Upper lobe of right lung (tissue), 1 donor: ENCODE data around the gene DPEP3. TPM values are rescaled to one million over a fixed set of nuclear protein-coding genes. Genes with fewer than 3 reads are reported as not detected.
"Not testable (repeated sequence)": the region's sequence is repeated elsewhere in the genome, so short reads cannot be mapped to it uniquely, and the experiment has no call there.

Experiments
- ATAC-seq: fragments of 200-7000 bp; cut with Tn5 transposase; one replicate; pipeline ENCODE4 v1.9.1; 2020; ENCODE audit warnings: mild to moderate bottlenecking, moderate library complexity
- DNase-seq: peaks from one replicate; pipeline ENCODE4 v3.0.0-alpha.2; 2020
- H3K27ac ChIP-seq: fragments of 200-600 bp; one replicate; pipeline ENCODE4 v1.8.0; 2022
- H3K27me3 ChIP-seq: fragments of 200-600 bp; one replicate; pipeline ENCODE4 v1.8.0; 2022; ENCODE audit warnings: mild to moderate bottlenecking
- H3K36me3 ChIP-seq: fragments of 200-600 bp; one replicate; pipeline ENCODE4 v1.8.0; 2022
- H3K4me1 ChIP-seq: fragments of 200-600 bp; one replicate; pipeline ENCODE4 v1.8.0; 2022
- H3K4me3 ChIP-seq: fragments of 200-600 bp; one replicate; pipeline ENCODE4 v1.8.0; 2022; ENCODE audit warnings: mild to moderate bottlenecking
- H3K9me3 ChIP-seq: fragments of 200-600 bp; one replicate; pipeline ENCODE4 v1.8.0; 2022
- intact Hi-C: fragments of 100-400 bp; cut with DNase I; formaldehyde crosslinking; loops from one replicate; pipeline ENCODE4 v1.11.0; 2022
- total RNA-seq: library from RNA; stranded (reverse); fragmentation: NEBNext Ultra II Directional; extraction: Animal tissue kit (Norgen Biotek cat#: 25700); gene quantifications from one replicate; pipeline ENCODE4 v1.2.1, GENCODE V29; 2021
- TF ChIP-seq, protein P1 (sequence below): fragments of 200-600 bp; IDR thresholded peaks from one replicate; pipeline ENCODE4 v1.8.0; 2022; ENCODE audit warnings: antibody characterized with exemption
- donor health status: DM: no; HTN: yes; CAD: no; lungs with severe emphysema.

The DPEP3 gene
- total RNA-seq, 1 donor from 2014 or later: not detected

DNA sequence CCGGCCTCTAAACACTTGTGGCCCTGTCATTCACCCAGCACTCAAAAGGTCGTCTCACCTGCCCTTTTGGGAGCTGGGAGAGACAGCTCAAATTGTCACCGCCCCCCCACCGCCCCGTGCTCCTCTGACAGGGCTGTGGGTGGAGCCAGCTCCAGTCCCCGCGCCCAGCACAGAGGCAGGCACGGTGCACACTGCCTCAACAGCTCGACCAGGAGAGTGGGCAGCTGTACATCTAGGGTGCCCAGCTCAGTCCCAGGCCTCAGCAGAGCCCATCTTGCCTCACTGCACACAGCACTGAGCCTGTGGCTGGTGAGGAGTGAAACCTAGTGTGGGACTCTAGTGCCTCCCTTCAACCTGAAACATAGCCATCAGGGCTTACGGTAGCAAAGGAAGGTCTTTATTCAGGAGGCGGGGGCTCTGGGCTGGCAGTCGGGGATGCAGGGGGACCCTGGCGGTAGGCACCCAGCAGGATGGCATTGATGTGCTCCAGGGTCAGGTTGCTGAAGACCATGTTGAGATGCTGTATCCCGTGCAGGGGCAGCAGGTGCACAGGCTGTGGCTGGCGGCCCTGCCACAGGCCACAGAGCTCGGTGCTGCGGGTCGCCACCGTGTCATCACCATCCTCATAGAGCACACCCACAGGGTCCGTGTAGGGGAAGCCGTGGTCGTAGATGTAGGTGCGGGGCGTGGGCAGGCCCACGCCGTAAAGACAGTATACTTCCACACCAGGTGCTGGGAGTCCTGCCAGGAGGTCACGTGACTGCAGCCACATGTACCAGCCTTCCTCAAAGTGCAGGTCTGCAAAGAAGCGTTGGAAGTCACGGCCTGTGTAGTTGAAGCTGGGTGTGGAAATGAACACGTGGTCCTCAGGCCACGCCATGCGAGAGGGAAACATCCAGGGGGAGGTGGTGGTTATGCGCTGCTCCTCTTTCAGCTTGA lies 40.5 kb downstream of the DPEP3 start:
- DNase-seq: no peak
- intact Hi-C loops: no loop called here
- Histone ChIP-seq H3K9me3 (no peaks in the 10 kb centered on the region), H3K4me1 (peaks cover 21% of the 10 kb centered on the region), H3K27ac (no peak overlapping the region), H3K36me3 (peaks cover 33% of the 10 kb centered on the region), H3K4me3 (no peak overlapping the region), H3K27me3 (no peaks in the 10 kb centered on the region)
- TF ChIP-seq, protein P1, sequence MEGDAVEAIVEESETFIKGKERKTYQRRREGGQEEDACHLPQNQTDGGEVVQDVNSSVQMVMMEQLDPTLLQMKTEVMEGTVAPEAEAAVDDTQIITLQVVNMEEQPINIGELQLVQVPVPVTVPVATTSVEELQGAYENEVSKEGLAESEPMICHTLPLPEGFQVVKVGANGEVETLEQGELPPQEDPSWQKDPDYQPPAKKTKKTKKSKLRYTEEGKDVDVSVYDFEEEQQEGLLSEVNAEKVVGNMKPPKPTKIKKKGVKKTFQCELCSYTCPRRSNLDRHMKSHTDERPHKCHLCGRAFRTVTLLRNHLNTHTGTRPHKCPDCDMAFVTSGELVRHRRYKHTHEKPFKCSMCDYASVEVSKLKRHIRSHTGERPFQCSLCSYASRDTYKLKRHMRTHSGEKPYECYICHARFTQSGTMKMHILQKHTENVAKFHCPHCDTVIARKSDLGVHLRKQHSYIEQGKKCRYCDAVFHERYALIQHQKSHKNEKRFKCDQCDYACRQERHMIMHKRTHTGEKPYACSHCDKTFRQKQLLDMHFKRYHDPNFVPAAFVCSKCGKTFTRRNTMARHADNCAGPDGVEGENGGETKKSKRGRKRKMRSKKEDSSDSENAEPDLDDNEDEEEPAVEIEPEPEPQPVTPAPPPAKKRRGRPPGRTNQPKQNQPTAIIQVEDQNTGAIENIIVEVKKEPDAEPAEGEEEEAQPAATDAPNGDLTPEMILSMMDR: no peak
- no peak for ATAC-seq

GRCh38 chr16:67937713-67938112 lies 42.6 kb downstream of the DPEP3 start:
- intact Hi-C loops, ATAC-seq, H3K9me3 ChIP-seq, H3K4me3 ChIP-seq, DNase-seq, H3K27ac ChIP-seq, H3K27me3 ChIP-seq: not testable (repeated sequence)
- peaks cover 35% of the 10 kb centered on the region for H3K36me3 ChIP-seq
- peaks cover 17% of the 10 kb centered on the region for H3K4me1 ChIP-seq

GRCh38 chr16:67936880-67937605 lies 43.3 kb downstream of the DPEP3 start:
- H3K36me3 ChIP-seq: peaks cover 28% of the 10 kb centered on the region
- intact Hi-C loops: no loop called here

GRCh38 chr16:67936124-67936879 lies 44.0 kb downstream of the DPEP3 start, which contains the start of gene PSMB10:
Gene PSMB10 (minus strand): TSS chr16:67936850. CDS start chr16:67936749, 101 bp downstream.
- H3K36me3 ChIP-seq: peaks cover 27% of the 10 kb centered on the region
- intact Hi-C loops: no loop called here
- H3K27me3 ChIP-seq: no peaks in the 10 kb centered on the region
- peak within 1 kb of the TSS; percentile 88 for H3K4me3 ChIP-seq
- peaks cover 17% of the 10 kb centered on the region for H3K4me1 ChIP-seq
- H3K9me3 ChIP-seq: no peaks in the 10 kb centered on the region
- ATAC-seq (peak; percentile 2), DNase-seq (peak; percentile 78)
- peak within 1 kb of the TSS; percentile 89 for H3K27ac ChIP-seq
- TF ChIP-seq, protein P1: no peak

More at GRCh38 chr16:67936880-67937605, 43.3 kb downstream of the DPEP3 start:
- ATAC-seq: peak; percentile 64
- peaks cover 17% of the 10 kb centered on the region for H3K4me1 ChIP-seq
- H3K27me3 ChIP-seq: no peaks in the 10 kb centered on the region
- H3K4me3 ChIP-seq: peak overlapping the region; percentile 88
- H3K9me3 ChIP-seq: no peaks in the 10 kb centered on the region
- TF ChIP-seq, protein P1: no peak
- peak overlapping the region; percentile 89 for H3K27ac ChIP-seq
- DNase-seq: no peak

DNA sequence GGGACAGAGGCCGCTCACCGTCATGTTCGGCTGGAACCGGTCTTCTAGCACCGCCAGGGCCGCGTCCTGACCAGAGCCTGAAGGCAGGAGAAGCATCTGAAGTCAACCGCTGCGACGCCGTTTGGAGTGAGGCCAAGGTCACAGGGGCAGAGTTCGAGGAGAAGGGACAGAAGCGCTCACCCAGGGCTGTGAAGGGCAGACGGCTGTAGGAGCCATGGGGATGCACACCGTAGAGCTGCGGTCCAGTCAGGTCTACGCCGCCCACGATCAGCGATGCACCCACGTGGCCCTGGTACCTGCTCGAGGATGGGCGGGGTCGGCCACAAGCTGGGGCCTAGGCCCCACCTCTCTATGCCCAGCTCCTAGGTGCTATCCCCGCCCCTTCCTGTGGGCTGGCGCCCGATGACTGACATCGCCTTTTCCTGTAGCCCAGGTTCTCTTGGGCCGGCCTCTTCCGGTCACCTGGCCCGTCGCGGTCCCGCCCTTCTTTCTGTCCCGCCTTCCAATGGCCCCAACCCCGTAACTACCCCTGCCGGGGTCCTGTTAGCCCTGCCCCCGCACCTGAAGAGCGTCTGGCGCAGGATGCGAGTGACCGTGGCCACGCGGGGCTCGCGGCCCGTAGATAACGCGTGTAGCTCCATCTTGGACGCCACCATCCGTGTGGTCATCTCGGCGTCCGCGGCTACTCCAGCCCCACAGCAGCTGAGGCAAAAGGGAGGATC lies 44.7 kb downstream of the DPEP3 start:
- no peaks in the 10 kb centered on the region for H3K27me3 ChIP-seq
- peak overlapping the region; percentile 89 for H3K27ac ChIP-seq
- H3K9me3 ChIP-seq: no peaks in the 10 kb centered on the region
- peak; percentile 98 for DNase-seq
- H3K4me3 ChIP-seq: peak overlapping the region; percentile 88
- TF ChIP-seq, protein P1: no peak
- H3K4me1 ChIP-seq: peaks cover 17% of the 10 kb centered on the region
- intact Hi-C loops: no loop called here
- ATAC-seq: peak; percentile 96
- H3K36me3 ChIP-seq: peaks cover 27% of the 10 kb centered on the region
